GM23338 (cell line): ENCODE measurements around the gene HIVEP3. TPM values are rescaled to one million over a fixed set of nuclear protein-coding genes. Genes with fewer than 3 reads are reported as not detected.

Source experiments
- ATAC-seq: fragments of 200-7000 bp; cut with Tn5 transposase; 3 replicates; pipeline ENCODE4 v1.9.1; 2020
- DNase-seq: peaks from one replicate; pipeline ENCODE4 v3.0.0-alpha.2; 2015; ENCODE audit warnings: low spot score
- H2AFZ ChIP-seq: fragments of 200-600 bp; sonication (generic); 2 replicates; pipeline ENCODE4 v1.8.0; 2016; ENCODE audit warnings: antibody characterized with exemption, mild to moderate bottlenecking, moderate library complexity
- H3F3A ChIP-seq: fragments of 200-600 bp; sonication (generic); replicated peaks from 2 replicates; pipeline ENCODE4 v1.8.0; 2017; ENCODE audit warnings: antibody characterized with exemption, mixed run types, low read depth
- H3K27ac ChIP-seq: fragments of 200-600 bp; sonication (generic); 2 replicates; pipeline ENCODE4 v1.6.1; 2016; ENCODE audit warnings: low read depth
- H3K27me3 ChIP-seq: fragments of 200-600 bp; sonication (generic); 2 replicates; pipeline ENCODE4 v1.8.0; 2016; ENCODE audit warnings: mild to moderate bottlenecking, mixed run types, moderate library complexity; ENCODE audit not compliant: insufficient read depth
- H3K36me3 ChIP-seq: fragments of 200-600 bp; sonication (generic); 2 replicates; pipeline ENCODE4 v1.8.0; 2016; ENCODE audit warnings: mild to moderate bottlenecking; ENCODE audit not compliant: insufficient read depth
- H3K4me1 ChIP-seq: fragments of 200-600 bp; sonication (generic); 2 replicates; pipeline ENCODE4 v1.8.0; 2016; ENCODE audit warnings: mild to moderate bottlenecking, moderate library complexity; ENCODE audit not compliant: insufficient read depth
- H3K4me2 ChIP-seq: fragments of 200-600 bp; sonication (generic); 2 replicates; pipeline ENCODE4 v1.7.1; 2017; ENCODE audit warnings: mixed run types
- H3K4me3 ChIP-seq: fragments of 200-600 bp; sonication (generic); 2 replicates; pipeline ENCODE4 v1.6.1; 2016; ENCODE audit warnings: mixed run types
- H3K79me2 ChIP-seq: fragments of 200-600 bp; sonication (generic); replicated peaks from 2 replicates; pipeline ENCODE4 v1.8.0; 2017; ENCODE audit warnings: mild to moderate bottlenecking; ENCODE audit not compliant: insufficient read depth
- H3K9me2 ChIP-seq: fragments of 200-600 bp; sonication (generic); 2 replicates; pipeline ENCODE4 v1.8.0; 2017; ENCODE audit not compliant: insufficient read depth
- H4K20me1 ChIP-seq: fragments of 200-600 bp; sonication (generic); replicated peaks from 2 replicates; pipeline ENCODE4 v1.8.0; 2017; ENCODE audit warnings: mild to moderate bottlenecking; ENCODE audit not compliant: insufficient read depth
- H3K27ac Mint-ChIP-seq: 2 replicates; pipeline ENCODE4 v1.8.0; 2020; ENCODE audit warnings: inconsistent platforms, mild to moderate bottlenecking, moderate library complexity, mixed read lengths
- H3K27me3 Mint-ChIP-seq: 3 replicates; pipeline ENCODE4 v1.8.0; 2022; ENCODE audit warnings: low read depth, mild to moderate bottlenecking, moderate library complexity, mixed read lengths, inconsistent platforms; ENCODE audit not compliant: insufficient read depth, poor library complexity
- H3K36me3 Mint-ChIP-seq: 3 replicates; pipeline ENCODE4 v1.8.0; 2021; ENCODE audit warnings: low read depth, mild to moderate bottlenecking, inconsistent platforms, moderate library complexity, mixed read lengths
- H3K4me1 Mint-ChIP-seq: 3 replicates; pipeline ENCODE4 v1.8.0; 2020; ENCODE audit warnings: mild to moderate bottlenecking, inconsistent platforms, mixed read lengths
- H3K4me3 Mint-ChIP-seq: 3 replicates; pipeline ENCODE4 v1.8.0; 2021; ENCODE audit warnings: moderate library complexity, mild to moderate bottlenecking, inconsistent platforms, mixed read lengths
- H3K9me3 Mint-ChIP-seq: 3 replicates; pipeline ENCODE4 v1.8.0; 2020; ENCODE audit warnings: moderate library complexity, mild to moderate bottlenecking, inconsistent platforms, mixed read lengths
- CTCF ChIP-seq, 2 experiments: fragments of 200-600 bp in 1 of 2; sonication (generic) in 1 of 2; conservative IDR thresholded peaks; 2 replicates each; pipeline versions ENCODE4 v1.5.1 to v1.6.1; 2016 to 2017; ENCODE audit warnings: antibody characterized with exemption in 2 of 2, low read depth in 2 of 2, mild to moderate bottlenecking in 2 of 2, moderate library complexity in 1 of 2
- ETS1 ChIP-seq: IDR thresholded peaks from 2 replicates; pipeline ENCODE4 v1.6.1; 2016; ENCODE audit warnings: antibody characterized with exemption
- JUNB ChIP-seq: IDR thresholded peaks from one replicate; pipeline ENCODE4 v1.6.1; 2016; ENCODE audit warnings: antibody characterized with exemption; ENCODE audit not compliant: unreplicated experiment
- STAT1 ChIP-seq: IDR thresholded peaks from one replicate; pipeline ENCODE4 v1.6.1; 2016; ENCODE audit warnings: antibody characterized with exemption; ENCODE audit not compliant: unreplicated experiment
- ZNF331 ChIP-seq: fragments of 250-450 bp; sonication (Bioruptor Pico); IDR thresholded peaks from 2 replicates; pipeline ENCODE4 v1.5.0; 2020; ENCODE audit warnings: low read depth, mild to moderate bottlenecking, moderate library complexity
- ZNF462 ChIP-seq: fragments of 250-450 bp; sonication (Bioruptor Pico); IDR thresholded peaks from 2 replicates; pipeline ENCODE4 v1.5.0; 2020; ENCODE audit warnings: mild to moderate bottlenecking, moderate library complexity
- polyA plus RNA-seq: library from polyadenylated mRNA; unstranded; fragments of >200 nt; fragmentation: Nextera tagmentation; extraction: Ambion mirVana; gene quantifications from 2 replicates; pipeline ENCODE4 v1.2.1, GENCODE V29; 2016
- total RNA-seq: library from RNA; depleted of rRNA; stranded (reverse); fragments of >200 nt; shearing (Covaris generic); gene quantifications from 2 replicates; pipeline ENCODE4 v1.2.3, GENCODE V29; 2014
- TF ChIP-seq, protein P1 (sequence below): IDR thresholded peaks from one replicate; pipeline ENCODE4 v1.6.1; 2018; ENCODE audit warnings: antibody characterized with exemption; ENCODE audit not compliant: unreplicated experiment

HIVEP3 gene
- total and polyA plus RNA-seq, 2 experiments from 2014 or later, result 0.14 to 0.24 TPM

GRCh38 chr1:41809692-41810091 lies 109.0 kb downstream of the HIVEP3 start:
- no peaks in the 10 kb centered on the region for H3F3A ChIP-seq
- no peaks in the 10 kb centered on the region for H4K20me1 ChIP-seq
- H3K27ac ChIP-seq, result no peak overlapping the region
- H3K4me2 ChIP-seq, result no peak overlapping the region
- no peaks in the 10 kb centered on the region for H3K79me2 ChIP-seq
- Mint-ChIP-seq H3K36me3 (no peaks in the 10 kb centered on the region), H3K4me3 (no peak overlapping the region), H3K4me1 (peaks cover 10% of the 10 kb centered on the region), H3K27ac (no peak overlapping the region), H3K9me3 (no peaks in the 10 kb centered on the region), H3K27me3 (peaks cover 6% of the 10 kb centered on the region)
- no peaks in the 10 kb centered on the region for H3K27me3 ChIP-seq
- no peaks in the 10 kb centered on the region for H3K4me1 ChIP-seq
- no peak overlapping the region for H2AFZ ChIP-seq
- H3K36me3 ChIP-seq, result no peaks in the 10 kb centered on the region
- ATAC-seq (no peak), DNase-seq (no peak)
- no peak for TF ChIP-seq STAT1
- no peak for TF ChIP-seq ZNF462
- TF ChIP-seq, protein P1, sequence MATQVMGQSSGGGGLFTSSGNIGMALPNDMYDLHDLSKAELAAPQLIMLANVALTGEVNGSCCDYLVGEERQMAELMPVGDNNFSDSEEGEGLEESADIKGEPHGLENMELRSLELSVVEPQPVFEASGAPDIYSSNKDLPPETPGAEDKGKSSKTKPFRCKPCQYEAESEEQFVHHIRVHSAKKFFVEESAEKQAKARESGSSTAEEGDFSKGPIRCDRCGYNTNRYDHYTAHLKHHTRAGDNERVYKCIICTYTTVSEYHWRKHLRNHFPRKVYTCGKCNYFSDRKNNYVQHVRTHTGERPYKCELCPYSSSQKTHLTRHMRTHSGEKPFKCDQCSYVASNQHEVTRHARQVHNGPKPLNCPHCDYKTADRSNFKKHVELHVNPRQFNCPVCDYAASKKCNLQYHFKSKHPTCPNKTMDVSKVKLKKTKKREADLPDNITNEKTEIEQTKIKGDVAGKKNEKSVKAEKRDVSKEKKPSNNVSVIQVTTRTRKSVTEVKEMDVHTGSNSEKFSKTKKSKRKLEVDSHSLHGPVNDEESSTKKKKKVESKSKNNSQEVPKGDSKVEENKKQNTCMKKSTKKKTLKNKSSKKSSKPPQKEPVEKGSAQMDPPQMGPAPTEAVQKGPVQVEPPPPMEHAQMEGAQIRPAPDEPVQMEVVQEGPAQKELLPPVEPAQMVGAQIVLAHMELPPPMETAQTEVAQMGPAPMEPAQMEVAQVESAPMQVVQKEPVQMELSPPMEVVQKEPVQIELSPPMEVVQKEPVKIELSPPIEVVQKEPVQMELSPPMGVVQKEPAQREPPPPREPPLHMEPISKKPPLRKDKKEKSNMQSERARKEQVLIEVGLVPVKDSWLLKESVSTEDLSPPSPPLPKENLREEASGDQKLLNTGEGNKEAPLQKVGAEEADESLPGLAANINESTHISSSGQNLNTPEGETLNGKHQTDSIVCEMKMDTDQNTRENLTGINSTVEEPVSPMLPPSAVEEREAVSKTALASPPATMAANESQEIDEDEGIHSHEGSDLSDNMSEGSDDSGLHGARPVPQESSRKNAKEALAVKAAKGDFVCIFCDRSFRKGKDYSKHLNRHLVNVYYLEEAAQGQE, result no peak
- no peak for TF ChIP-seq ZNF331 (CRISPR knock-in tag)
- no peak for TF ChIP-seq CTCF (conservative IDR thresholded peaks at IDR 0.05; ENCODE audit: low read depth in 2 of 2)
- no peak for TF ChIP-seq ETS1
- TF ChIP-seq JUNB, result no peak
- no peak overlapping the region for H3K4me3 ChIP-seq
- H3K9me2 ChIP-seq, result no peaks in the 10 kb centered on the region
